HG03175 (cell line): ENCODE results near the gene RAD9A.
A peak's percentile ranks its signal among the peaks of the same experiment; 100 is the strongest.

Experiments used
- ATAC-seq: cut with Tn5 transposase; IDR thresholded peaks from one replicate; pipeline ENCODE4 v1.9.1; 2021; ENCODE audit warnings: mild to moderate bottlenecking, moderate library complexity; ENCODE audit not compliant: unreplicated experiment

The RAD9A gene

DNA sequence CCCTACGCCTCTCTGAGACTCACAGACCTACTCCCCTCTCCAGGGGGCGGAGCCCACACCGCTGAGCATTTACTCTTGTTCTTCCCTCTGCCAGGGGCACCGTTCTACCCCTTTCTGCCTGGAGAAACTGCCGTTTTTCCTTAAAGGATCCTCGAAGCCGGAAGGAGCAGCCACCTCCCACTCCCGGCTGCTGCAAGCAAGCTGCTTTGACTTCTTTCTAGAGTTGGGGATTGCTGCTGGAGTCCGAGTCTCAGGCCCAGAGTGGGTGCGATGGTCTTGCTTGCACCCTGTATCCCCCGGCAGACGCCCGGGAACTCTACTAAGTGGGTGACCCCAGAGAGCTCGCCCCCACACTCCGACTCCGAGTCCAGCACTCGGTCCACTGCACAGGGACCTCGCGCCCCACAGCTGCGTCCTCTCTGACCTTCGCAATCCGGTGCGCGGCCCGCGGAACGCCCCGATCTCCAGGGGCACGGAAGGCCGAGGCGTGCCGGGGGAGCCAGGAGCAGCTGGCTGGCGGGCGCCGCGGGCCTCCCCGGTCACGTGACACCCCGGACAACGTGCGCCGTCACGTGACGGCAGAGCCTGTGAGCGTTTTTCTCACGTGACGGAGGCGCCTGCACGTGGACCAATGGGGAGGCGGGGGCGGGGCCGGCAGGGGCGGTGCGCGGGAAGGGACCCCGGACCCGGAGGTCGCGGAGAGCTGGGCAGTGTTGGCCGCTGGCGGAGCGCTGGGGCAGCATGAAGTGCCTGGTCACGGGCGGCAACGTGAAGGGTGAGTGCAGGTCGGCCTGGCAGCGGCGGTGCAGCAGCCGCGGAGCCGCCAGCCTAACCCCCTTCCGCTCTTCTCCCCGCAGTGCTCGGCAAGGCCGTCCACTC lies at the start of gene RAD9A:
TSS of gene RAD9A (plus strand) at position 683 of the 879 bp plus-strand sequence. CDS start at position 742, 59 bp downstream.
- peak; percentile 61 for ATAC-seq

DNA sequence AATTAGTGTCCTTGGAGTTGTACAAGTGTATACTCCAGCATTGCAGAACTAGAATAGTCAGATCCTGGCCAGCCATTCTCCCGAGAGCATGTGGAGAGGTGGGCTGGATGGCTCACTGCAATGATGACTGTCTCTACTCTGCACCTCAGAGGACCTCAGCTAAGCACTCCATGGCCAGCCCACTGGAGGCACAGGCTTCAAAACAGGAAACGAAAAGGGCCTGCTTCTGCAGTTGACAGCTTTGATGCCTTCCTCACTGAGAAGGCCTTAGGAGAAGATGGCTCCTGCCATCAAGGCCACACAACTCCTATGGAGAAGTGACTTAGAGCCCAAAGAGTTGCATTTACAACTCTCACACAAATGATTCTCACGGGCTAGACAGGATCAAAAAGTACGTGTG lies 47.5 kb upstream of the RAD9A start:
- ATAC-seq: no peak

DNA sequence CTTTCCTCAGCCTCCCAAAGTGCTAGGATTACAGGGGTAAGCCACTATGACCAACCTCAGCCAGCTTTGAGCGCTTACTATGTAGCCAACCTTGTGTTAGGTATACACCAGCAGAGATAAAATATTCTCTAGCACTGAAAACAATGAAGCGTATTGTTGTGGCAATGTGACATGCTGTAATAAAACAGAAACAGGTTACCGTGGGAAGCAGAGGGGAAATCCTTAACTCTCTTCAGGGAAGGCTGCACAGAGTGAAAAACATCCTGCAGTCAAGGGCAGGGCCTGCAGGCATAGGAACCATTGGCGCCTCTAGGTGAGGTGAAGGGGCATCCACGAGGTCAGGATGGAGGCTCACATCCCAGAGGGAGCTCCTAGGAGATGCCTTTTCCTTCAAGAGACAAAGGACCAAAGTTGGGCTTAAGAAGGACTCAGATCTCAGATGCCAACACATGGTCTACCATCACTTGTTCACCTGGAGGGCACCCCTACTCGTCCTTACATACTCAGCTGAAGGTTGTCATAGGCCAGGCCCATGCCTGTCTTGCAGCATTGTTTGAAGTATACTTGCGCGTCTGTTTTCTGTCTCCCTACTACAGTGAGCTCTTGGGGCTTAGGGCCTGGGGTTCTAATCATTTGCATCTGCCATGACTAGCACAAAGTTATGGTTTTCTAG lies 46.4 kb upstream of the RAD9A start:
- no peak for ATAC-seq

DNA sequence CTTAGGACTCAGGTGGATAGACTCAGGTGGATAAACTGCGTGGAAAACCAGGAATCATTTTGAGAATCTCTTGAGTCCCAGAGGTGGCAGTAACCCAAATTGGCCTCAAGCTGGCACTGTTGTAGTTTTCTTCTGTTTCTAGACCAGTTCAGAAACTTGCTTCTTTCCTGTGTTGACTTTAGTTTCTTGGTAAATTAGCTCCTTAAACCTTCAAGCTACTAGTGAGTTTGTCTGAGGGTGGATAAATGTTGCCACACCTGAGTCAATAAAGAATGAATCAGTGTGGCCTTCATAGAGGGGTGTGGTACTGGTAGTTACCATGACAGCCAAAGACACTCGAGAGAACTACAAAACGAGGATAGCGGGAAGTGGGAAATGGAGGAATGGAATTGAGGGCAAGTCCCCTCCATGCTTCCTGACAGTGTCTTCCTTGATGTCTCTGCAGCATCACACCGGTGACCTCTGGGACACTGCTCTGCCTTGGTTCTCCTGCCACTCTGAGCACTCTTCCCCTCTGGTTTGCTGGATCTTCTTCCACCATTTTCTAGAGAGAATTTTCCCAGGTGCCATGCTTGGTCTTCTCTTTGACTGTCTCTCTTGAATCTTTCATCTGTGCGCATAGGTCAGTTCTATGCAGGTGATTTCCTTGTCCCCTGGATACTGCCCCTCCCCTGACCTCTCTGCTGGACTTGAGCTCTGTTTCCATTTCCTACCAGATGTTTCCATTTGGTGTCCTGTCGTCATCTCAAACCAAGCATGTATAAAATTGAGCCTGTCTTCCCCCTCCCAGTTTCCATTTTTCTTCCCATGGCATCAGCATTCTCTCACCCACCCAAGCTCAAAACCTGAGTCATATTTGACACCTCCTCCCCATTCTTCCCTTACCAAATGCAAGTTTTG lies 45.6 kb upstream of the RAD9A start:
- ATAC-seq: no peak

DNA sequence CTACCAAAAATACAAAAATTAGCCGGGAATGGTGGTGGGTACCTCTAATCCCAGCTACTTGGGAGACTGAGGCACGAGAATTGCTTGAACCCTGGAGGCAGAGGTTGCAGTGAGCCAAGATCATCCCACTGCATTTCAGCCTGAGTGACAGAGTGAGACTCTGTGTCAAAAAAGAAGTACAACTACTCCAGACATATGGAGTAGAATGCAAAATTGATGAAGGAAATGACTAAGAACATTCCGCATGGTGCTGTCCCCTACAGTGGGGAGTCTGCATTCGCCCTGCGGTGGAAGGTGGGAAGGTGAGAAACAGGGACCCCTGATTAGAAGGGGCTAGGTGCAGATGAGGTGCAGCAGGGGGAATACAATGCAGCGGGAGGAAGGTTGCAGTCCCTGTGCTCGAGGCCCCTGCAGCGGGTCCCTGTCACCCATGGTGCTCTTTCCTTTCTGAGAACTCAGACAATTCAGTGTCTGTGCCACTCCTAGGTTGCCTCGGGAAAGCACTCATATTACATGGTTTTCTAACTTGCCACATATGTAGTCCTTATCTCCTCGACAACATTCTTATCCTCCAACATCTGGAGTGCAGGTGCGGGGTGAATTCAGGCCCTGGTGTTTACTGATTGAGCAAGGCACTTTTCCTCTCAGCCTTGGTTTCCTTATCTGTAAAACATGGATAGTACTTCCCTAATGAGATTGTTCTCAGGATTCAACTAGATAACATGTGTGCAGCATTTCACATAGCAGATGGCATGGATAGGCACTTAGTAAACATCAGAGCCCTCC lies 43.6 kb upstream of the RAD9A start:
- no peak for ATAC-seq

DNA sequence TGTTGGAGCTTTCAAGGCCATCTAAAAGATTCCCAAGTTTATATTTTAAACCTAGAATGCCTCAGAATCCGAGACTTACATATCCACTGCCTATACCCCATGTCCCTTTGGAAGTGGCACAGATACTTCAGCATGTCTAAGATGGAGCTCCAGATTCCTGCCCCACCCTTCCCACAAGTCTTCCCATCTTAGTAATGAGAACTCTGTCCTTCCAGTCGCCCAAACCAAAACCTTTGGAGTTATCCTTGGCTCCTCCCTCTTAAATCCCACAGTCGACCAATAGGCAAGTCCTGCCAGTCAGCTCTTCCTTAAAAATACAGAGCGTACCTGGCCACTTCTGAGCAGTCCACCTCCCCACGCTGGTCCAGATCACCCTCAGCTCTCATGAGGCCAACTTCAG lies 42.8 kb upstream of the RAD9A start:
- no peak for ATAC-seq

DNA sequence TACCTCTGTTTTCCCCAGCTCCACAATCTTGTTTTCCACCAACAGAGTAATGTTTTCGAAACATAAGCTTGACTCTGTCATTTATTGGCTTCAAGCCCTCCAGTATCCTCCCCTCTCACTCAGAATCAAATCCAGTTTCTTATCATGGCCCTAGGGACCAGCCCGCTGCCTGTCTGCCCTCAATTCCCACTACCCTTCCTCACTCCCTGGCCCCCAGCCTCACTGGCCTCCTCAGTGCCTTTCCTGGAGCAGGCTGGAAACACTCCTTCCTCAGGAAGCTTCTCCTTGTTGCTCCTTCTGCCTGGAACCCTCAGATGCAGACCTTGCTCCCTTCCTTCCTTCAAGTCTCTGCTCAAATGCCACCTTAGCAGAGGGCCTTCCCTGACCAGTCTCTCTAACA lies 42.3 kb upstream of the RAD9A start:
- no peak for ATAC-seq

DNA sequence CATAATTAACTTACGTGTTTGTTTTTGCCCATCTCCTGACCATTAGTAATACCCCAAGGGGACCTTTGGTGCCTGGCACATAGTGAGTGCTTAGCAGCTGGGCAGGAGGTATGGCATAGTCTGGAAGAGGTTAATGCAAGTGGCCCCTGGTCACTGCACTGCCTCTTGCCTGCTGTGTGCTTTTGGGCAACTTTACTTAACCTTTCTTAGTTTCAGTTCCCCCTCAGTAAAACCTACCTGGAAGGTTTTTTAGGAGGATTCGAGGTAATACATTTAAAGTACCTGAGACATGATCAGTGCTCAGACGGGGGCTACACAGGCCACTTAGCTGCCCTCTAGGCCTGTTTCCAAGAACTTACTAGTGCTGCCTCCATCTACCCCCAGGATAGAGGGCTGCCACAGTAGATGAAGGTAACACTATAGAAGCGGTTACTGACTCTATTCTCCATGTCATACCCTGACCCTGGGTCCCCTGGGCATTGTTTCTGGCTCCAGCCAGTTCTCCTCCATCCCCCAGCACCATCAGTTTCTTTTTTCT lies 41.8 kb upstream of the RAD9A start:
- ATAC-seq: no peak

DNA sequence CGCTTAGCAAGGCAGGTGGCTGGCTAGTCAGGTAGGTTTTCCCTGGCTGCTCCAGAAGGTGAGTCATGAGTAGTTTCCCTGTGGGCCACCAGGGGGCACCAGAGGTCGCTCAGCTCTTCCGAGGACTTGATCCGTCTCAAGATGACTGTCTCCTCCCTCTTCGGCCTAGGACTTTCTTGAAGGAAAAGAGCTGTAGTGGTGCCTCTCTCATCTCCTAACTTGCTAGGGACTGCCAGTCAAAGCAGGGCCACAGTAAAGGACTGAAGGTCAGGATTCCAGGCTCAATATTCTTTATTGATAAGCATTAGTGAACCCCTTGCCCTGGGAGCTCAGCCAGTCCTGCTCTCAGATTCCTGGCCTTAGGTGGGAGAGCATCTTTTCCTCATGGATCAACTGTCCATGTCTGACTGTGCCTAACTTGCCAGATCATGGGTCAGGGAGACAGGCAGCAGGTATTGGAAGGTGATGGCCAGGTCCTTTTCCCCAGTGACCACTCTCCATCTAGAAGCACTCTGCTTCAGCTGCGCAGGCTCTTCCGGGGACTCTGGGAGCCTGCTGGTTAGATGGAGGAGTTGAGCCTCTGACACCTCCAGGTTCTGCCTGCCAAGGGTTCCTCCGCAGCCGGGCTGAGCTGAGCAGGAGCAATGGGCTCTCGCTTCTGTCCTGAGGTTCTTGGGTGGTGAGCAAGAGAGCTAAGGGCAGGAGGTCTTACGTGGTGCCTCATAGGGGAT lies 40.3 kb upstream of the RAD9A start:
- no peak for ATAC-seq

DNA sequence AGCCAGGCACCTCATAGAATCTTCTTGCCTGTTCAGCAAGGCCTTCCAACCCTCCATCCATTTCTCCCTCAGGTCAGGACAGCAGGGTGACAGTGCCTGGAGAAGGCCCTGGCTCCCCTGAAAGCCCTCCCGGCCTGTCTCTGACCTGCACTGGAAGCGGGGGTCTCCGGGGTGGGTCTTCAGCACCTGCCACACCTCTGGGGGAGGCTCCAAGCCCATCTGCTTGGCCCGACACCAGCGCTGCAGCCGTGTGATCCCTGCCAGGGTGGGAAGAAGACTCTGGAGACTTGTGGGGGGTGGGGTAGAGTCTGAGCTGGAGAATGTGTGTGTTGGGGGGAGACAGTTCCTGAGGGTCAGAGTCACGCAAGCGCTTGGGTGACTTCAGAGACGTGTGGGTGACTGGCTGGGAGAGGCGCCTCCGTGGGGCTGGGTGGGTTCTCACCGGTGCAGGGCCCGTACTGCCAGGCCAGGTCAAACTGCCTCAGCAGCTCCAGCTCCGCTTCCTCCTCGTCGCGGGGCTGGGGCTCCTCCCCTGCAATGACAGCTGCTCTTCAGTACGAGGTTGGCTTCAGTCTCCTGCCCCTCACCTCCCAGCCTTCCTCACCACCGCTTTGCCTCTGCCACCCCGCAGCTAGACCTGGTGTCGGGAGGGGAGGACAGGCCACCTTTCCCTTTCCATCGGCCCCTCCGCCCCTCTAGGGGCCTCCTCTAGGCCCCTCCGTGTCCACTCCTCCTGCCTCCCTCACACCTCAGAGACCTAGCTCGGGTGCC lies 39.1 kb upstream of the RAD9A start:
- peak; percentile 23 for ATAC-seq

DNA sequence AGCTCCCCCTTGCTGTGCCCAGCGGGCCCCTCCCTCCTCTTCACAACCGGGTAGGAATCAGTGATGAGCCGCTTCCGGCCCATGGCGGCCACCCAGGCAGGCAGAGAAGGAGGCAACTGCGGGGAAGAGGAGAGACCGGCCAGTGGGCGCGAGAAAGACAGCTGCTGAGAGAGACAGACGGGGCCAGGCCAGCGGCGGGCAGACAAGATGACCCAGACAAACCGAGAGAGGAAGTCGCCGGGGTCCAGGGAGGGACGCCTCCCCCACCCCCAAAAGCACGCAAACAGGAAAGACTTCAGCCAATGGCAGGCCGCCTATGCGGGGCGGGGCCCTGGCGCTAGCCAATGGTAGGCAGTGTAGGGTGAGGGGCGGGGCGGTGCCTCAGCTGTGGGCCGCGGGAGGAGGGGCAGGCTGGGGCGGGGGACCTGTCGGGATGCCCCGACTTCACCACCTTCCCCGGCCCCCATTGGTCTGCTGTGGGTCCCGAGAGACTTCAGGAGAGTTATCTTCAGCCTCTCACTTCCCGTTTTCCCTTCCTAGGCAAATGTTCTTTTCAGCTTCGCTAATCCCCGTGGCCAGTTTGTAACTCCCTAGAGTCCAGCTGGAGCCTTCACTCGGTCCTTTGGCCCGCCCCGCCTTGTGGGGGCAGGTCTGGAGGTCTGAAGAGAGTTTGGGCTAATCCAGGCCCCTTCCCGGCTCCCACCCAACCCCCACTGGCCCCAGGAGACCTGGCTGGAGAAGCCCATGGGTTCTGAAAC lies 38.3 kb upstream of the RAD9A start, which contains the start of gene POLD4:
TSS of gene POLD4 (minus strand) at position 230 of the 758 bp plus-strand sequence. CDS start at position 83, 147 bp downstream.
- peak; percentile 71 for ATAC-seq

DNA sequence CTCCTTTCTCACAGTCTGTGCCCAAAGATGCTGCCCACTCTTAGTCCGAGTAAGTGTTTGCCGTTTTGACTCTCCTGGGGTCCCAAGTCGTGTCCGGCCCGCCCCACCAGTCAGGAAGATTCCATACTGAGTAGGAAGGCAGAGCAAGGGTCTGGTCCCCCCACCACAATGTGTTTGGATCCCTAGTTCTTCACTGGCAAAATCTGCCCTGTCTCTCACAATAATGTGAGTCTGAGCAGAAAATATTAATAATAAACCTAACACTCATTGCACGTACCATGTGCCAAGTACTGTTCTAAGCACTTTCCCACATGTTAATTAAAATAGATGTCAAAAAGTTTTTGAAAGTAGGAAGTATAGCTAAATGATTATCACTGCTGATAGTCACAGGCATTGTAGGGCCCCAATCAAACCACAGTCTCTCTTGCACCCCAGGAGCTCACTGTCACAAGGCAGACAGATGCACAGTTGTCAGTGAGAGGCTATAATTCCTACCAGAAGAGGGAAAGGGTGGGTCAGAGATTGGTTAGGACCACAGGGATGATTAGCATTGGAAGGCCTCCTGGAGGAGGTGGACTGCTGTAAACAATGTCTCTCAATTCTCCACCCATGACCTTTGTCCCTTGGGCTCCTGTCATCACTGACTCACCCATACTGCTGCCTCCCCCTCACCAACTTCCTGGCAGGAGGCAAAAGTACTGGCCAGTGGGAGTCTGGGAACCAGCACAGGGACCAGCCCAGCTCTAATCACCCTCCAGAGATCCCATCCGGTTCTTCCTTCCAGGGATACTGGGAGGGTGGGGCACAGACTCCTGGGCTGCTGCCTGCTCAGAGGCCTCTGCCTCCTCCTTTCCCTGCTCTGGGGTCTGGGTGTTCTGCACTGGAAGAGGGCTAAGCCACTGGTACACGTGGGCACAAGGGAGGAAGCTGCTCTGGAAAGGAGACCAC lies 37.4 kb upstream of the RAD9A start:
- peak; percentile 7 for ATAC-seq

DNA sequence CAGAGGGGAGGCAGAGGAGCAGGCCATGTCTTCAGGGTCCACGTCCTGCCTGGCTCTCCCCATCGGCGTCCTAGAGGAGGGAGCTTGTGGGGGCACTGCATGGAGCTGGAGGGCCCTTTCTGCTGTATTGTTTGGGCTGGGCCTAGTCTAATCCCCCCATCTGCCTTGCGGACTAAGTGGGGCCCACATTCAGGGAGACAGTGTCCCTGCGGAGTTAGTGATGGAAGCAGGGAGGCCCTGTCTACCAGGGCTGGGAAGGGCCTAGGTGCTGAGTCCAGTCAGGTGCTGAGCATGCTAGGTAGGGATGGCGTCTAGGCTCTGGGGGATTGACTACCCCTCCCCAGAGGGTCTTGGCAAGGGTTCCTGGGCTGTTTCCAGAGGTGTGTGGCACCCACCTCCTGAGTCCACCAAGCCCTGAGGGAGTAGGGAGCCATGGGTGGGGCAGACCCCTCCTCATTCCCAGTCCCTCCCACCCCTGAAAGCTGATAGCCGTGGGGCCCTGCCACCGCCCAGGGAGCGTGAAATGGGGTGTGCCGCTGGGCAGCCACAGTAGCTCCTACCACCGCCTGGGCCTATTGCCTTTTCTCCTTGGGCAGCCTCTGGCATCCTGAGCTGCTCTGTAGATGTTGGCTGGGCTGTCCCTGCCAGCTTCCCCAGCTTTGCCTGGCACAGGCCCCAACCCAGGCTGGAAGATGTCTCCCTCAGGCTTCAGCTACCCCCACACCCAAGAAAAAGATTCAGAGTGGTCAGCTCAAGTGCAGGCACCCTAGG lies 36.6 kb upstream of the RAD9A start:
- no peak for ATAC-seq

DNA sequence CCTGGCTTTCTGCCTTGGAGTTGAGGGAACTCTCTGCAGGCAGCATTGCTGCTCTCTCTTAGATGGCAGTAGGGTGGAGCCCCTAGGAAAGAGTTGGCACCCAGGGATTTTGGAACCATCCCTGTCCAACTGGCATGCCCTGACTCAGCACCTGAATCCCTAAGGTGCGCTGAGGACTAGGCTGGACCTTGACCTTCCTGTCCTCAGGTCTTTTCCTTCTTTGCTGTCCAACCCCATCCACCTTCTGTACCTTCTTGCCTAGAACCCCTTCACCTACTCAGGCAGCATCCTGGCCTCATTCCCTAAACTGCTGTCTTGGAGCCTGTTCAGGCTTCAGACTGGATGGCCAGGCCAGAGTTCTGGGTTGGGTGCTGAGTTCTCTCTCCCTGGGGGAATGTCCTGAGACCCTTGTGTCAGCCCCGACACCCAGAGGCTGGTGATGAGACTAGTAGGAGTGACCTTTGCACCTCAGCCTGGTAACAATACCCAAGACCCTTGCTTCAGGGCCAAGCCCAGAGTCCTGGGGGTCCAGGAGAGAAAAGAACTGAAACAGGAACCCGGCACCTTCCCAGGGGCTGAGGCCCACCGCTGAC lies 35.9 kb upstream of the RAD9A start:
- ATAC-seq: no peak

DNA sequence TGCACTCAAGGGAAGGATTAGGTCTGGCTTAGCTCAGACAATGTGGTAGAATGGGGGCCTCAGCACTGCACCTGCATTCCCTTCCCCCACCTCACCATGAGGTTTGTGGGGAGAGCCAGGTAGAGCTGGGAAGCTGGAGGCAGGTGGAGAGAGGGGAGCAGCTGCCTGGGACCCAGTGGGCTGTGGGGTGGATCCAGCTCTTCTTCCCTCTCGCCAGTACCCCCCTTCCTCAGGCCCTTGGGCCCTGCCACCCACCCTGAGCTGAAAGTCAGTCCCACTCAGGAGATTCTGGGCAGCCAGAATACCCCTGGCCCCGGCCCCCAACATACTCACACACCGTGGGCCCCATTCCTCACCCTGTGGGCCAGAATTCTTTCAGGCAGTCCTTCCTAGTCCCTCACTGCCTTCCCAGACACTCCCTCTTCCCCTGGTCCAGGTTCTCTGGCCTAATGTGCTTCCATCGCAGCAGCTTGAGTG lies 35.4 kb upstream of the RAD9A start:
- no peak for ATAC-seq
